Body of pancreas (tissue), 4 donors: ENCODE data around the gene SKIC8. TPM values are rescaled to one million over a fixed set of nuclear protein-coding genes. Genes with fewer than 3 reads are reported as not detected.
"Not testable (repeated sequence)": the region's sequence is repeated elsewhere in the genome, so short reads cannot be mapped to it uniquely, and the experiment has no call there.

ENCODE experiments used
- ATAC-seq: fragments of 150-250 bp; one replicate; pipeline ENCODE4 v1.9.1; 2016
- DNase-seq, 4 donors: peaks; one replicate each; pipeline ENCODE4 v3.0.0-alpha.2; 2019
- H3K27ac ChIP-seq, 4 donors: fragments of 200-600 bp; sonication (generic); 1 replicate in 3 of 4; 2 replicates in 1 of 4; pipeline versions ENCODE4 v1.5.1 to v1.6.1; 2016 to 2019; ENCODE audit warnings: mild to moderate bottlenecking in 1 of 4, mixed read lengths in 1 of 4, moderate library complexity in 1 of 4
- H3K27me3 ChIP-seq, 2 donors: fragments of 200-600 bp; sonication (generic); one replicate each; pipeline ENCODE4 v1.6.0; 2016; ENCODE audit warnings: mild to moderate bottlenecking in 1 of 2
- H3K36me3 ChIP-seq, 2 donors: fragments of 200-600 bp; sonication (generic); replicated peaks in 1 of 2; 2 replicates each; pipeline ENCODE4 v1.5.1; 2016; ENCODE audit warnings: low read depth in 2 of 2; ENCODE audit not compliant: insufficient read depth in 1 of 2
- H3K4me1 ChIP-seq: fragments of 200-600 bp; sonication (generic); one replicate; pipeline ENCODE4 v1.6.0; 2016
- H3K4me3 ChIP-seq, 2 donors: fragments of 200-600 bp; sonication (generic); 1 replicate in 1 of 2; 2 replicates in 1 of 2; pipeline ENCODE4 v1.5.1; 2016 to 2019
- H3K9me3 ChIP-seq, 3 donors: fragments of 200-600 bp; sonication (generic); 1 replicate in 2 of 3; 2 replicates in 1 of 3; pipeline ENCODE4 v1.5.1; 2016
- CTCF ChIP-seq, 7 experiments: fragments of 450-650 bp in 4 of 7; fragments of 200-600 bp in 3 of 7; sonication (generic) in 3 of 7; IDR thresholded peaks; one replicate each; pipeline ENCODE4 v1.5.1; 2016 to 2019; ENCODE audit warnings: antibody characterized with exemption in 7 of 7
- POLR2A ChIP-seq, 3 donors: fragments of 450-650 bp; IDR thresholded peaks; one replicate each; pipeline ENCODE4 v1.6.1; 2016; ENCODE audit warnings: antibody characterized with exemption in 3 of 3, mild to moderate bottlenecking in 2 of 3
- WGBS, 2 donors: methylation state at CpG; one replicate each; pipeline ENCODE4 v1.1.5; 2017; 5-methylcytosine and 5-hydroxymethylcytosine counted together
- intact Hi-C: fragments of 100-400 bp; cut with DNase I; formaldehyde crosslinking; loops from one replicate; pipeline ENCODE4 v1.15.1; 2023
- total RNA-seq, 2 donors: library from RNA; depleted of rRNA; stranded (reverse); fragments of >200 nt; gene quantifications; one replicate each; pipeline ENCODE4 v1.1.0, GENCODE V29; 2016

Gene SKIC8
- total RNA-seq, 2 donors from 2014 or later: 30.3 to 31.4 TPM

- Histone ChIP-seq H3K4me1 (no peaks in the 10 kb centered on the region), H3K9me3 (no peaks in the 10 kb centered on the region), H3K27ac (no peak overlapping the region), H3K4me3 (no peak overlapping the region), H3K36me3 (no peaks in the 10 kb centered on the region), H3K27me3 (no peaks in the 10 kb centered on the region)
- 82 to 86% methylated on average over 3 of the region's 3 CpGs for WGBS, 2 donors
- no peak for TF ChIP-seq POLR2A (IDR thresholded peaks at IDR 0.05)
- TF ChIP-seq CTCF (IDR thresholded peaks at IDR 0.05): no peak
- intact Hi-C loops: no loop called here
- DNase-seq: no peak
- ATAC-seq: no peak
Observed at GRCh38 chr15:78256044-78256437, 43.4 kb downstream of the SKIC8 start.

GRCh38 chr15:78255421-78256043 is 43.9 kb downstream of the SKIC8 start:
- no peak for DNase-seq
- H3K4me1 ChIP-seq: no peaks in the 10 kb centered on the region
- H3K27me3 ChIP-seq: no peaks in the 10 kb centered on the region
- H3K27ac ChIP-seq: no peak overlapping the region
- TF ChIP-seq CTCF (IDR thresholded peaks at IDR 0.05) (no peak), POLR2A (IDR thresholded peaks at IDR 0.05) (no peak)
- H3K9me3 ChIP-seq: no peaks in the 10 kb centered on the region
- WGBS, 2 donors: 89% methylated on average over 1 of the region's 1 CpG
- H3K36me3 ChIP-seq: no peaks in the 10 kb centered on the region
- no peak overlapping the region for H3K4me3 ChIP-seq
- intact Hi-C loops: no loop called here
- ATAC-seq: no peak

- Histone ChIP-seq H3K4me1 (no peaks in the 10 kb centered on the region), H3K27ac (no peak overlapping the region), H3K9me3 (no peaks in the 10 kb centered on the region), H3K36me3 (no peaks in the 10 kb centered on the region), H3K27me3 (no peaks in the 10 kb centered on the region), H3K4me3 (no peak overlapping the region)
- 81 to 83% methylated on average over 8 to 9 of the region's 9 CpGs for WGBS, 2 donors
- DNase-seq (no peak), ATAC-seq (no peak)
- TF ChIP-seq POLR2A (IDR thresholded peaks at IDR 0.05) (no peak), CTCF (IDR thresholded peaks at IDR 0.05) (no peak)
- intact Hi-C loops: no loop called here
Observed at GRCh38 chr15:78251136-78251535, 48.3 kb downstream of the SKIC8 start.

- intact Hi-C loops: no loop called here
- H3K4me1 ChIP-seq: no peaks in the 10 kb centered on the region
- H3K9me3 ChIP-seq: no peaks in the 10 kb centered on the region
- ATAC-seq (no peak), DNase-seq (no peak)
- H3K36me3 ChIP-seq: no peaks in the 10 kb centered on the region
- no peaks in the 10 kb centered on the region for H3K27me3 ChIP-seq
- WGBS, 2 donors: 69 to 82% methylated on average over 5 of the region's 5 CpGs
- no peak for TF ChIP-seq CTCF (IDR thresholded peaks at IDR 0.05)
- TF ChIP-seq POLR2A (IDR thresholded peaks at IDR 0.05): no peak
- H3K4me3 ChIP-seq: no peak overlapping the region
- H3K27ac ChIP-seq: no peak overlapping the region
Observed at GRCh38 chr15:78249131-78249530, 50.3 kb downstream of the SKIC8 start.

GRCh38 chr15:78247911-78248310 is 51.5 kb downstream of the SKIC8 start:
- no peak for ATAC-seq
- 0 to 67% methylated on average over 1 of the region's 1 CpG for WGBS, 2 donors
- intact Hi-C loops: no loop called here

GRCh38 chr15:78245976-78246620 is 53.3 kb downstream of the SKIC8 start:
- ATAC-seq, H3K27ac ChIP-seq, intact Hi-C loops, H3K4me3 ChIP-seq, H3K4me1 ChIP-seq, H3K27me3 ChIP-seq, H3K9me3 ChIP-seq, DNase-seq, H3K36me3 ChIP-seq: not testable (repeated sequence)
- WGBS, 2 donors: 91 to 95% methylated on average over 15 to 34 of the region's 39 CpGs

More at GRCh38 chr15:78247911-78248310, 51.5 kb downstream of the SKIC8 start:
- peaks cover 7% of the 10 kb centered on the region for H3K4me1 ChIP-seq
- H3K9me3 ChIP-seq: no peaks in the 10 kb centered on the region
- H3K27ac ChIP-seq: no peak overlapping the region
- no peak overlapping the region for H3K4me3 ChIP-seq
- no peak for DNase-seq
- TF ChIP-seq CTCF (IDR thresholded peaks at IDR 0.05) (no peak), POLR2A (IDR thresholded peaks at IDR 0.05) (no peak)
- no peaks in the 10 kb centered on the region for H3K27me3 ChIP-seq
- H3K36me3 ChIP-seq: no peaks in the 10 kb centered on the region

- H3K4me3 ChIP-seq, ATAC-seq, H3K9me3 ChIP-seq, H3K27me3 ChIP-seq, H3K27ac ChIP-seq, DNase-seq, intact Hi-C loops, H3K4me1 ChIP-seq, H3K36me3 ChIP-seq: not testable (repeated sequence)
- 83 to 85% methylated on average over 10 to 14 of the region's 14 CpGs for WGBS, 2 donors
Observed at GRCh38 chr15:78245392-78245791, 54.0 kb downstream of the SKIC8 start.
